GM10248 (cell line): Measurements from ENCODE around the gene BBS9.

Source experiments
- CTCF ChIA-PET: fragments of 300-600 bp; sonication (Branson Sonifier 250); formaldehyde crosslinking; extraction: SDS; loops from one replicate; lab custom pipeline; 2021; ENCODE audit warnings: antibody characterized with exemption; lab: Yijun Ruan, JAX
- POLR2A ChIA-PET: fragments of 350-650 bp; sonication (Branson Sonifier 250); formaldehyde crosslinking; extraction: SDS; loops from one replicate; lab custom pipeline; 2020; ENCODE audit warnings: antibody characterized with exemption; lab: Yijun Ruan, JAX
- DNase-seq: peaks from one replicate; pipeline ENCODE4 v3.0.0; 2012; ENCODE audit errors: extremely low spot score
- TF ChIP-seq, protein P1 (sequence below): IDR thresholded peaks from 2 replicates; pipeline ENCODE4 v1.5.1; 2012; ENCODE audit warnings: mild to moderate bottlenecking, low read depth; ENCODE audit errors: extremely low read depth, missing control alignments, control extremely low read depth

BBS9 gene

DNA sequence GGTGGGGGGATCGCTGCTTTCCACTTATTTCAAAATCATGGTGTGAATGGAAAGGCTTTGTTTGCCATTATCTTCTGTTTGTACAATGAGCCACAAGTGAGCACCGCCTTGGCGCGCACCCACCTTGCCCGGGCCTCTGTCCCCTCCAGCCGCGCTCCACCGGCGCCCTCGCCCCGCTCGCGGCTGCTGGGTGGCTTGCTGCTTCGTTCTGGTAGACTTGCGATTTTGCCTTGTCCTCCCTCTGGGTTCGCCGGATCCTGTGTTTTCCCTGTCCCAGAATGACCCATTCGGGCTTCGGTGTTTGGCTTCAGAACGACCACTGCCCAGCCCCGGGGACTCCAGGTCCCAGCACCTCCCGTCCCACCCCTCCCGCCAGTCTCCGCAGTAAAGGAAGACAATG is 503.0 kb downstream of the BBS9 start:
- TF ChIP-seq, protein P1, sequence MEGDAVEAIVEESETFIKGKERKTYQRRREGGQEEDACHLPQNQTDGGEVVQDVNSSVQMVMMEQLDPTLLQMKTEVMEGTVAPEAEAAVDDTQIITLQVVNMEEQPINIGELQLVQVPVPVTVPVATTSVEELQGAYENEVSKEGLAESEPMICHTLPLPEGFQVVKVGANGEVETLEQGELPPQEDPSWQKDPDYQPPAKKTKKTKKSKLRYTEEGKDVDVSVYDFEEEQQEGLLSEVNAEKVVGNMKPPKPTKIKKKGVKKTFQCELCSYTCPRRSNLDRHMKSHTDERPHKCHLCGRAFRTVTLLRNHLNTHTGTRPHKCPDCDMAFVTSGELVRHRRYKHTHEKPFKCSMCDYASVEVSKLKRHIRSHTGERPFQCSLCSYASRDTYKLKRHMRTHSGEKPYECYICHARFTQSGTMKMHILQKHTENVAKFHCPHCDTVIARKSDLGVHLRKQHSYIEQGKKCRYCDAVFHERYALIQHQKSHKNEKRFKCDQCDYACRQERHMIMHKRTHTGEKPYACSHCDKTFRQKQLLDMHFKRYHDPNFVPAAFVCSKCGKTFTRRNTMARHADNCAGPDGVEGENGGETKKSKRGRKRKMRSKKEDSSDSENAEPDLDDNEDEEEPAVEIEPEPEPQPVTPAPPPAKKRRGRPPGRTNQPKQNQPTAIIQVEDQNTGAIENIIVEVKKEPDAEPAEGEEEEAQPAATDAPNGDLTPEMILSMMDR: no peak
- DNase-seq: no peak
- ChIA-PET POLR2A (no interaction called here), CTCF (no interaction called here)

DNA sequence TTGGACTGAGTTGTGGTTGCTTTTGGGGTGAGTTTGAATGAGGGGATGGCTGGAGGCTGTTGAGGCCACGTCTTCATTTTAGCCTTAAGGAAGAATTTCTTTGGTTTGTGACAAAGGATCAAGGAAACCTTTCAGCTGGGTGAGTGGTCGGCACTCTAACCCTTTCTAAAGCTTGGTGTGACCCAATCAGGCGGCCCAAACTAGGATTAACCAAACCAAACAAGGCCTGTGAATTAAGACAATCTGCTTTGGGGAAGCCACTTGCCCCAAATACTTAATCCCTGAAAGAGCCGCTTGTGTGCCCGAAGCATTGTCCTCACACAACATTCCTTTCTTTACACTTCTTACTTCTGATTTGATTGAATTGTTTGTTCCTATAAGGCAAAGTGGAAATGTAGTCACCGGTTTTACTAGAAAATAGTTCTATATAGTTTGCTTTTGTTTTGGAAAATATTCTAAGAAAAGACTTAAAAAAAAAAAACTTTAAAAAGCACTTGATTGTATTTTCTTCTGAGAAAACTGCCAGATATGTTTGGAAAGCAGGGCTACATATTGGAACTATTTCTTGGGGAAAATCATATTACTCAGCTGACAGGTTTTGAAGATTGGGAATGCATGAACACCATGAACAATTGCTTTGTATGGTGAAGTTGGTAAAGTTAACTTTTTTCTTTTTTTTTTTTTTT is 503.6 kb downstream of the BBS9 start:
- POLR2A ChIA-PET: no interaction called here
- no peak for DNase-seq
- CTCF ChIA-PET: no interaction called here
- TF ChIP-seq, protein P1: no peak

DNA sequence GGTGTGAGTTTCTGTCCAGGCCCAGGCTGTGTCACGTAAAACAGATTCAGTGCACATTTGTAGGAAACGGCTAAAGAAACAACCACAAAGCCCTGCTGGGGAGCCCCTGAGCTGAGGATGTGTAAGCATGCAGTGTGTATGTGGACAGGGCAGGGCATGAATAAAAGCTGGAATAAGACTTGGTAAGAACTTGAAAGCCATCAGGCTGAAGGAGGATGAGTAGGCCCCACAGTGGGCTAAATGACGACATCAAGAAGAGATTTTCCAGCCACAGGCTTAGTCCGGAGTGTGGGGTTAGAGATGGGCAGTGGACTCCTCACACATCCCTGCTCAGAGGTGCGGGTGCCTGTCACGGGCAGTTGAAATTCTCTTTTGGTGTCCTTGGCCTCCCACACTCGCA is 505.2 kb downstream of the BBS9 start:
- no peak for DNase-seq
- ChIA-PET POLR2A (no interaction called here), CTCF (no interaction called here)
- TF ChIP-seq, protein P1: no peak

DNA sequence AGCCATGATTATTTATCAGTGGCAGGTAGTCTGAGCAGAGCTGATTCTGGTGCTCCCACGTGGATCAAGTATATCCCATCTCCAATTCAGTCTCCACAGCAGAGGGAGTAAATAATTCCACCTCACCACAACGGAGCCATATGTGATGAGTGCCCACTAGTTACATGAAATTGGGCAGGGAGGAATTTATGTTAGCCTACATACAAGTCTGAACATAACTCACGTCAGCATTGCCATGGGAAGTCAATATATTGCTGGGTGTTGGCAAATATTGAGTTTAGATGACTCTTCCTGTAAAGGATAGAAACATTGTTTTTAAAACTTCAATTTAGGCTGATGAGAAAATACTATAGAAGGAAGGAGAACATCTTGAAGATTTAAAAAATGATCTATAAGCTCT is 507.0 kb downstream of the BBS9 start:
- POLR2A ChIA-PET: no interaction called here
- DNase-seq: no peak
- CTCF ChIA-PET: no interaction called here

DNA sequence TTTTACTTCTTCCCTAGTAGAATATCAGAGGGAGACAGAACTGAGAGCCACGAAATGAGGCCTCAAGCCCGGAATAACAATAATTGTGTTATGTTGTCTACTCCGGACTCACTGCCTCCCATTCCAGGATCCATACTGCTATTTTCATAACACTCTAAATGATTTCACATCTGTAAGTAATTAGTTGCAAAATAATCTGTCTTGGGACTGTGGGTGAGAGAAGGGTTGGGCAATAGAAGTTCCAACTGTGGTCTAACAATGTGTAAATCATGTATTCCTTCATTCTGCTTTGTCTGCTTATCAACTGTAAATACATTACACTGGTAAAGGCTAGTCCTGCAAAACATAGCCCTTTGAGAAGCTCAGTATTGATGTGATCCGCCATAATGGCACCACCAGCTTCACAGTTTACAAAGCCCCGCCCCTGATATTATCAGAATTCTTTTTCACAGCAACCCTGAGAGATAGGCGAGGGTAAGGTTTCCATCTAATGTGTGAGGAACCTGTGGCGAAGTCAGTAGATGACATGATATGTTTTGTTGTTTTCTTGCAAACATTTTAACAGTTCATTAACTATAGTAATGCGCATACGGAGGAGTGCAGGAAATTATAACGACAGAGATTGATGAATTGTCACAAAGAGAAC is 510.3 kb downstream of the BBS9 start:
- CTCF ChIA-PET: interaction anchor here (1.0 kb wide), 1 partner anchor 11 kb away, joined by 3 read pairs; no protein-coding TSS in a partner anchor
- DNase-seq: no peak
- POLR2A ChIA-PET: no interaction called here
- TF ChIP-seq, protein P1: no peak

More for the DNA sequence above, 507.0 kb downstream of the BBS9 start:
- TF ChIP-seq, protein P1: no peak

DNA sequence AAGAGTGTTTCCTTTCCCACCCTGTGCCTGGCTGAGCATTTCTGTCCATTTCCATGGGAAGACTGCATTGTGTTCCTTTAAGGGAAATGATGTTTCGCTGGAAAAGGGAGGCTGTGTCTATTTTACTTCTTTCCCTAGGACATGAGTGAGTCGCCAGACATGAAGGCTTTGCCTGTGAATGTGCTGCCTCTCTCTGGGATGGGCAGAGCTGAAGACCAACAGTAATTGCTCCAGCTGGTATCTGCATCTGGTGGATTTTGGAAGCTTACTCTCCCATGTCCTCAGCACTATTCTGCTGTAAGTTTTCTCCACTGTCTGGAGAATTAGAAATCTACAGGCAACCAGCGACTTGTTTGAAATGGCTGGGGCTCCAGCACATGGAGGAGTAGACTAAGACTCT is 511.4 kb downstream of the BBS9 start:
- DNase-seq: no peak
- TF ChIP-seq, protein P1: no peak
- POLR2A ChIA-PET: no interaction called here
- CTCF ChIA-PET: no interaction called here
